Measurements from ENCODE around the gene GAD2.

The GAD2 gene

GRCh38 chr10:26216585-26217395 is at the start of gene GAD2:
GAD2 (plus strand) TSS chr10:26216774; CDS start chr10:26216810, 36 bp downstream.
- no peak for DNase-seq (ENCODE audit: insufficient read length, low spot score)
- FAIRE-seq = no peak

DNA sequence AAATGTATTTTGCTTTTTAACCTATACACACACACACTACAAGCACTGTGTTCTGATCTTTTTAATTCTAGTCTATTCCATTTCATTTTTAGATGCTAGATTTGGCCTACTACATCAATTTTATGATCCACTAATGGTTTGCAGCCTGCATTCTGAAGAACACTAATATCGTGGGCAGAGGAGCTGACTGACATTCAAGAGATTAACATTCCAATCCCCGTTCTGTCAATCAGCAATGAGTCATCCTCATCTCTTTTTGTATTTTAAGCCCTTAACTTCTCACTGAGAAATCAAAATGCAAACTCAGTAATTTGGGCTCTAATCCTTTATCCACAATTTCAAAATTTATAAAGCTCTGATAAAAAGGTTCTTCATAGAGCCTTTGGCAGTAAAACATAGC is 47.1 kb upstream of the GAD2 start:
- FAIRE-seq (no peak), DNase-seq (ENCODE audit: insufficient read length, low spot score) (no peak)

GRCh38 chr10:26172131-26172530 is 44.4 kb upstream of the GAD2 start:
- DNase-seq (ENCODE audit: insufficient read length, low spot score) (no peak), FAIRE-seq (no peak)

DNA sequence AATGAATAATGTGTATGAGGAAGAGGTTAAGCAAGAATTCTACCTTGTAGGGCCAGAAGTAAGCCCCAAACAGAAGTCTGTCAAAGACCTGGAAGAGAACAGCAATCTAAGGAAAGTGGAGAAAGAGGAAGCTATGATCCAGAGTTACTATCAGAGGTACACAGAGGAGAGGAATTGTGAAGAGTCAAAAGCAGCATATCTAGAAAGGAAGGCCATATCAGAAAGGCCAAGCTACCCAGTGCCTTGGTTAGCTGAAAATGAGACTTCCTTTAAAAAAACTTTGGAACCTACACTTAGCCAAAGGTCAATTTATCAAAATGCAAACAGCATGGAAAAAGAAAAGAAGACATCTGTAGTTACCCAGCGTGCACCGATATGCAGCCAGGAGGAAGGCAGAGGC is 42.7 kb upstream of the GAD2 start:
- DNase-seq (ENCODE audit: insufficient read length, low spot score) (no peak), FAIRE-seq (no peak)

DNA sequence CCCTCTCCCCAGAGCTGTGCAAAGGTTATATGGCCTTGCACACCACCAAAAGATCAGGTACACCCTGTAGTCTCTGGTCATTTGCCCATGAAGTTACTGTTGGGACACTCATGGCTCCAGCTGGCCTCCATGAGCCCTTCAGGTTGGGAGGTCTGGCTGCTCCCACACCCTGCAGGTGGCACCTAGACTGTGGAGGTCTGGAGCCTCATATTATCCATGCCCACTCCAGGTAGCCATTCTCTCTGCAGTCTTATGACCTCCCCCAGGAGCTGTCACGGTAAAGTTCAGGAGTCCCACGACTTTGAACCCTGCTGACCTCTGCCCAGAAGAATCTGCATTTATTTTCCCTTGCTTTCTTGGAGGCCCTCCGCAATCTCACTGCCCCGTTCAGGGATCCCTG is 39.2 kb upstream of the GAD2 start:
- no peak for DNase-seq (ENCODE audit: insufficient read length, low spot score)
- FAIRE-seq = no peak

- DNase-seq (ENCODE audit: insufficient read length, low spot score) (no peak), FAIRE-seq (no peak)
Observed at GRCh38 chr10:26194275-26194674, 22.3 kb upstream of the GAD2 start.

DNA sequence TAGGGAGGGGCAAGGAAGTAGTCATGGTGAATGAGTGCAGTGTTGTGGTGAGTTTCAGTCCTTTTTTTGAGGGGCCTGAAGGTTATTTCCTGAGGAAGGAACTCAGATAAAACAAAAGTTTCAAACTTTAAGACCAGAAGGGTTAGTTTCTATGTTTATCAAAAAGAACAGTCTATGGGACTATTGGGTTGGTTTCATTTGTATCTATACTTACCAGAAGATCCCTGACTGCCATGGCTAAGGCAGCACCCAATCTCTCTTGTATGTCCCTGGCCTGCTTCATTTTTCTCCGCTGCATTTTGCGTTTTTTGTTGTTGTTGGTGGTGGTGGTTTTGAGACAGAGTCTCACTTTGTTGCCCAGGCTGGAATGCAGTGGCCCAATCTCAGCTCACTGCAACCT is 19.3 kb upstream of the GAD2 start:
- DNase-seq (ENCODE audit: insufficient read length, low spot score) (no peak), FAIRE-seq (no peak)

DNA sequence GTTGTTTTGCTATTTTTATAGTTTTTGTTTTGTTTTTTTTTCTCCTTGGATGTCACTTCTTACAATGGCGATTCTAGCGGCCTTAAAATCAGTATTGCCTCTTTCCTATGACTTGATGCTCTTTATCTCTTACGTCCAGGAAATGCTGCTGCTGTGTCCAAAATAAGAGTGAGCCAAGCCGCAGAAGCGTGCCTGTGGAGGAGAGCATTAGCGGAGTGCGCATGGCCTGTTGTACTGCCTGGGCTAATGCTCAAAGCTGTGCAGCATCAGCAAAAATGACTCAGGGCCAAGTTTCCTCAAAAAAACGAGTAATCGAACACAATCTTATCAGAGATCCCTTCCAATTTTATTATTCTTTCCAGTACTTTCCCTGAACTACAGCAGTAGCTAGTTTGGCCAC is 18.5 kb upstream of the GAD2 start:
- DNase-seq (ENCODE audit: insufficient read length, low spot score) (no peak), FAIRE-seq (no peak)

- FAIRE-seq = no peak
- no peak for DNase-seq (ENCODE audit: insufficient read length, low spot score)
Observed at GRCh38 chr10:26199841-26200240, 16.7 kb upstream of the GAD2 start.

GRCh38 chr10:26205223-26205622 is 11.4 kb upstream of the GAD2 start:
- DNase-seq (ENCODE audit: insufficient read length, low spot score) = no peak
- no peak for FAIRE-seq

- FAIRE-seq (no peak), DNase-seq (ENCODE audit: insufficient read length, low spot score) (no peak)
Observed at GRCh38 chr10:26211781-26212444, 4.7 kb upstream of the GAD2 start.

- FAIRE-seq (no peak), DNase-seq (ENCODE audit: insufficient read length, low spot score) (no peak)
Observed at GRCh38 chr10:26212511-26212910, 4.1 kb upstream of the GAD2 start.

GRCh38 chr10:26213157-26213800 is 3.3 kb upstream of the GAD2 start:
- DNase-seq (ENCODE audit: insufficient read length, low spot score) (no peak), FAIRE-seq (no peak)

- FAIRE-seq = no peak
- no peak for DNase-seq (ENCODE audit: insufficient read length, low spot score)
Observed at GRCh38 chr10:26214004-26214403, 2.6 kb upstream of the GAD2 start.

- DNase-seq (ENCODE audit: insufficient read length, low spot score) = no peak
- no peak for FAIRE-seq
Observed at GRCh38 chr10:26214551-26215395, 1.8 kb upstream of the GAD2 start.

DNA sequence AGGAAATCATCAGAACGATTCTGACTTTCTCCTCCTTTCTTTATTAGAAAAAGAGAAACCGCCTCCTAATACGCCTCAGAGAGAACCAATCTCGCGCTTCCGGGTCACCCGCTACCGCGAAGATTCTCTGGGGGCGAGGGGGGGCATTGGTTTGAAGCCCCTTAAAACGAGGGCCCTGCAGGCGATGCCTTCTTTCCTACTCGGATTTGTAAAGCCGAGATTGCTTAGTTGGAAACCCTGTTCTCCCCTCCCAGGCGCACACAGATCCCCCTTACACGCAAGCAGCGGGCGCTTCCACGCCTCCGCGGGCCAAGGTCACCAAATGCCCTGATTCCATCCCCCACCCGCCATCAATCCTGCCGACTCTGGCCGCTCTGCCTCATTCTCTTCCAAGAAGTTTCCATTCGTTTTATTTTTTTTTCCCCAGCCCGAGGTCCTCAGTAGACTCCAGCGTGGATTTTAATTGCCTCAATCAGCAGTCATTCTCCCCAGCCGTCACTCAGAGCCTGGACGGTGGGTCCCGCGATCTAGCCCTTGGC is 1.1 kb upstream of the GAD2 start:
- FAIRE-seq (no peak), DNase-seq (ENCODE audit: insufficient read length, low spot score) (no peak)

DNA sequence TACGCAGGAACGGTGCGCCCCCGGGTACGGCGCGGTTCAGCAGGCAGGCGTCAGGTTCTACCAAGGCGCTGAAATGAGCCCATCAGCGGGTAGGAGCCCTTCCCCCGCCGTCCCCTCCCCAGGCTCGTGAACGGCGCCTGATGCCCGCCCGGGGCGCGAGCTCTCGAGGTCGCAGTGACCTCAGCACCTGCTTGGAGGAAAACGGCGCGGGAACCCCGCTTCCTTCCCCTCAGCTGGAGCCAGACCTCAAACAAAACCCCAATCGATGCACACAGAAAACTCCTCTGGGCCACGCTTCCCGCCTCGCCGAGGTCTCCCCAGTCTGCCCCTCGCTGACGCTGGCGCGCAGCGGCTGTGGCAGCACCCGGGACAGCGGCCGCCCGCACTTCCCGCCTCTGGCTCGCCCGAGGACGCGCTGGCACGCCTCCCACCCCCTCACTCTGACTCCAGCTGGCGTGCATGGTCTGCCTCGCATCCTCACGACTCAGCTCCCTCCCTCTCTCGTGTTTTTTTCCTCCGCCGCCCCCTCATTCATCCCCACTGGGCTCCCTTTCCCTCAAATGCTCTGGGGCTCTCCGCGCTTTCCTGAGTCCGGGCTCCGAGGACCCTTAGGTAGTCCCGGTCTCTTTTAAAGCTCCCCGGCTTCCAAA is 514 bp upstream of the GAD2 start:
- no peak for FAIRE-seq
- DNase-seq (ENCODE audit: insufficient read length, low spot score) = no peak

GRCh38 chr10:26217396-26218086 is 967 bp downstream of the GAD2 start:
- no peak for FAIRE-seq
- DNase-seq (ENCODE audit: insufficient read length, low spot score) = no peak

GRCh38 chr10:26219676-26220075 is 3.1 kb downstream of the GAD2 start:
- FAIRE-seq (no peak), DNase-seq (ENCODE audit: insufficient read length, low spot score) (no peak)

- no peak for FAIRE-seq
- no peak for DNase-seq (ENCODE audit: insufficient read length, low spot score)
Observed at GRCh38 chr10:26220901-26221300, 4.3 kb downstream of the GAD2 start.
